CD4-positive, alpha-beta T cell treated with Interleukin-21 for 1 hour (primary cell): ENCODE measurements around the gene HNRNPLL.

Experiments
- DNase-seq: peaks from one replicate; pipeline ENCODE4 v3.0.0-alpha.2; 2020

Gene HNRNPLL

GRCh38 chr2:38591152-38591551 lies 11.6 kb downstream of the HNRNPLL start:
- no peak for DNase-seq

DNA sequence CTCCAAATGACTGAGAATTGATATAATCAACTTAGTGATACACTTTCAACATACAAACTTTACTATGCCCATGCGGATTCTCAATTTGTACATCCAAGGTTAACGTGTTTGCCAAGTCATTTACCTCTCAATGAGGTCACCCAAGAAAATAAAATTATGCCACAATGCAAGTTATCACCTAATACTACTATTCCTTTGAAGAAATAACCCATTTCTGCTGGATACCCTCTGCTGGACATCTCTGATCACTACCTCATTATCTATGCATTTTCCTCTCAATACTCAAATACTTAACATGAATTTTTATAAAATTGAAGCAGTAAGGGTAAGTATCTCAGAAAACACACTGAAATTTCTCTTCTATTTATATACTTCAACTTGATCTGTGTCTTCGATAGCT lies 12.7 kb downstream of the HNRNPLL start:
- DNase-seq = peak; percentile 49

DNA sequence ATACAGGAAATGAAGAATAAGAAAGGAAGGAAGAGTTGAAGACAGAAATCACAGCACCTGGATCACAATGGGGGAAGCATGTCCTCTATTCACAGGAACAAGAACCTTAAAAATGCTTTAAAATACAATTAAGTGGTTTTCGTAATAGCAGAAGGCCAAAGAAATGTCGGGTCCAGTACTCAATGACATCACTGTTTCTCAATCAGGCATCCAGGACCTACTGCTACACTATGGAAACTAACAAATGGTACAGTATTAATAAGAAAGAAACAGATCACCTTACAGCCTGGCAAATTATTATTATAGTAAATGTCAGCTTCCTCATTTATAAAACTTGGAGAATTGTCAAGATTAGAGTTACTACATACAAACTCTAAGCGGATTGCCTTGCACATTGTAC lies 15.8 kb downstream of the HNRNPLL start:
- DNase-seq = no peak

DNA sequence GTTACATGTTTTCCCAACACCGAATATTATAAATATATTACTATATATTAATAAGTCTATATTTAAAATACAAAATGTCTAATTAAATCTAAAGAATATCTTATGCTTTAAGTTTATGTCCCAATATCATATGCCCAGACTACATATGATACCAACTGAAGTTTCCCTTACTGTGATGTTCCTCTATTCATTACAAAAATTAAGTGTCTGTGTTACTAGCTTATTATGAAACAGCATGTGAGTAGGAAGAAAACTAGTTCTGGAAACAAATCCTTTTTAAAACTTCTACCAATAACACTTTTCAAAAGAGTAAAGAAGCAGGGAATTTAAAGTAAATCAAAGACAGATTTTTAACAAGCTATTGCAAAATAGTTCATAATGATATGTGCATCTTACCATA lies 17.8 kb downstream of the HNRNPLL start:
- no peak for DNase-seq

DNA sequence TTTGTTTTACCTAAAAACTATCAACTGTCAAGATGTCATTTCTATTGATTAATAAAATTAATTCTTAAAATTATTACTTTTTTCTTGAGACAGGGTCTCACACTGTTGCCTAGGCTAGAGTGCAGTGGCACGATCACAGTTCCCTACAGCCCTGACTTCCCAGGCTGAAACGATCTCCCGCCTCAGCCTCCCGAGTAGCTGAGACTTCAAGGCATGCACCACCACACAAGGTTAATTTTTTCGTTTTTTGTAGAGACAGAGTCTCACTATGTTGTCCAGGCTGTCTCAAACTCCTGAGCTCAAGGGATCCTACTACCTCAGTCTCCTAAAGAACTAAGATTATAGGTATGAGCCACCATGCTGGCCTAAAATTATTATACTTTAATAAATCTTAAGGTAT lies 18.7 kb downstream of the HNRNPLL start:
- no peak for DNase-seq

DNA sequence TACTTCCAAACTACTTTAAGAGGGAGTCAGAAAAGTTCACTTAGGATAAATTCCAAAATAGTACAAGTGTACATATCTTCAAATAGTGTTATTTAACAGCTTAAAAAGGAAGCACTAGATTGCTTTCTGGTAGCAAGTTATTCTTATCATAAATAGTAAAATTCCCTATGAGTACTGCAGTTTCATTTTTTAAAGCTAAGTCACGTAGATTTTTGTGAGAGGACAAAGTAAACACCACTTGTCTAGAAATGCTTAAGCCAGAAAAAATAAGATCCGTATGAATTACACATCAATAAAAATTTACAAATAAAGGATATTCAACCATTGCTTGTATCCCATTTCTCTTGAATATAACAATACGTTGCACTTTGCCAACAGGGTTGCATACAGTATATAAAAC lies 19.2 kb downstream of the HNRNPLL start:
- DNase-seq = no peak

- peak; percentile 85 for DNase-seq
Measured at GRCh38 chr2:38581193-38582147, 21.3 kb downstream of the HNRNPLL start.

DNA sequence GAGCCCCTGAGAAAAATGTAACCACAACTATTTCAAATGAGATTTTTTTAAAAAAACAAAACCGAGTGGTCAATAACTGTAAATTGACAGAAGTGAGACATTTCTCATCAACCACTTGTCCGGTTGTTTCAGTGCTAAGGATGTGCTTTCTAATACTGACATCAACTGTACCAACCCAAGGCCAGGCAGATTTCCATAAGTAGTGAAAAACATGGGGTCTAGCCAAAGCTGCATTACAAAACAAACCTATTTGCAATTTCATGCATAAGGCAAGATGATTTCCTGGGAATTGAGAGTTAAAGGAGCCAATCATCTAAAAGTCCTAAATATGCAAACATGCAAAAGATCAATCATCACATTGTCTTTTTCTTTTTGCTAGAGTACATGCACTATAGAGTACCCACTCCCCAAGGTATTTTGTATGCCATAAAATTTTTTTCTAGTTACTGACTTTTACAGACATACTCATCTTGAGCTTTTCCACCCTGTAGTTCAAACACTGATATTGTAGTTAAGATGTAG lies 22.6 kb downstream of the HNRNPLL start:
- DNase-seq = no peak

GRCh38 chr2:38578832-38579231 lies 23.9 kb downstream of the HNRNPLL start:
- no peak for DNase-seq

DNA sequence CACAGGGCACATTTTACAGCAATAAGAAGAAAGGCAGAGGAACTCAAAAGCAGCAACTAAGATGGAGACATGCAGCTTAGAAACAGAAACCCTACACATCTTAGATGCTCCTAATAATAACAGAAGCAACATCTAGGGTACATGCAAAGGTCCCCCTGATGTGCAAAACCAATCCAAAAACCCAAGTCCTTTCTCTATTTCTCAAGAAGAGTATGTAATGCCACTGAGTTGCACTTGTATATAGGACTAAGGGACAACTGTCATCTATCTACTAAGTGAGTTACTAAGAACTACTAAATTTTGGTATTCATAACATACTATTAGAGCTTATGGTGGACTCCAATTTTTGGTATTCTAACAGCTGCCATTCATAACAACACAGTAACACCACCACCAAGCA lies 28.4 kb downstream of the HNRNPLL start:
- no peak for DNase-seq

DNA sequence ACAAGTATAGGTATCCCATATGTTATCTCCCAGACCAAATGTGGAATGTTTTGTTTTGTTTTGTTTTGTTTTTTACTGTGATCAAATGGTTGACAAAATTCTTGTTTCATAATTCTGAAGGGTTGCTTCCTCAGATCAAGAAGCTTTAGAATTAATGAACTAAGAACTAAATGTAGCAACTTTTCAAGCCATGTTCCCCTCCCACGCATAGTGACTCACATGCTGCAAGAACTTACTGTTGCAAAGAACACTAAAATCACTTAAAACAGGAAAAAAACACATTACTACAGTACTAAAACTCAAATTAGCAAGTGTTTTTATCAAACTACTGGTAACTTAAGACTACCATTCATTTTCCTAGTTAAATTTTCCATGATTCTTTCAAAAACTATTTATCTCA lies 30.6 kb downstream of the HNRNPLL start:
- DNase-seq = no peak

DNA sequence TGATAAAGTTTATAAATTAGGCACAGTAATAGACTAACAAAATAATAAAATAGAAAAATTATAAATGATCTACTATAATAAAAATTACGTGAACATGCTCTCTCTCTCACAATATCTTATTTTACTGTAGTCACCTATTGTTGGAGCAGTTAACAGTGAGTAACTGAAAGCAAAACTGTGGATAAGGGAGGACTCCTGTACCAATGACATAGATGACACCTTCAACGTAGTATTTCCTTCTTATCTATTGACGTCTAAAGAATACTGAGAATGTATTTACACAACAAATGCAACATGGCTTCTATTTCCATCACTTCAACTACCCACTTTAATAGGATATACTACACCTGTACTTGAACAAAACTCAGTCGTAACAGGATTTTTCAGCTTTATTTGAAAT lies 31.5 kb downstream of the HNRNPLL start:
- DNase-seq = no peak

GRCh38 chr2:38568724-38569436 lies 33.8 kb downstream of the HNRNPLL start:
- no peak for DNase-seq

DNA sequence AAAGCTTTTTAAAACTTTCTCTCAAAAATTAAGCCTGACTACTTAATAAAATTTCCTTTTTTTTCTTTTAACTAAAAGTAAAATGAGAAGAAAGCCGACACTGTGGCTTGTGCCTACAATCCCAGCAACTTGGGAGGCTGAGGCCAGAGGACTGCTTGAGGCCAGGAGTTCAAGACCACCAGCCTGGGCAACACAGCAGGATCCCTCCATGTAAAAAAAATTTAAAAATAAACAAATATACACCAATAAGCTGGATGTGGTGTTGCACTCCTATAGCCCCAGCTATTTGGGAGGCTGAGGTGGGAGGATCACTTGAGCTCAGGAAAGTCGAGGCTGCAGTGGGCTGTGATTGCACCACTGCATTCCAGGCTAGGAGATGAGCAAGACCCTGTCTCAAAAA lies 37.4 kb downstream of the HNRNPLL start:
- DNase-seq = no peak

- DNase-seq = no peak
Measured at GRCh38 chr2:38561691-38562090, 41.0 kb downstream of the HNRNPLL start.

GRCh38 chr2:38560092-38560491 lies 42.6 kb downstream of the HNRNPLL start:
- no peak for DNase-seq

GRCh38 chr2:38557981-38558380 lies 44.7 kb downstream of the HNRNPLL start:
- no peak for DNase-seq

DNA sequence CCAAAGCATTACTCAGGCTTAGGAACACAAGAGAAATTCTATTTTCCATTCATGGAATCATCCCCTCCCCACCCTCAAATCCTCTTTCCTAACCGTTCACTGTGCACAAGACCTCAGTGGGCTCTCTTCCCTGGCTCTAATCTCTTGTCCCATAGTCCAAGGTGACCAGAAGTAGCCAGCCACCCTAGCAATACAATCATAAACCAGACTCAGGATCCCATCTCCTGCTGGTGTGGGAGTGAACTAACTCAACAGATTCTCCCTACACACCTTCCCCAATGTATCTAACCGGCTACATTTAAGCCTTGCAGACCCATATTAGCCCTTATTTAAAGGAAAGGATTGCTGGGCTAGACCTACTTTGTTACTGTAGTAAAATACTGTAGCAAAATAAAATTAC lies 45.5 kb downstream of the HNRNPLL start:
- no peak for DNase-seq

DNA sequence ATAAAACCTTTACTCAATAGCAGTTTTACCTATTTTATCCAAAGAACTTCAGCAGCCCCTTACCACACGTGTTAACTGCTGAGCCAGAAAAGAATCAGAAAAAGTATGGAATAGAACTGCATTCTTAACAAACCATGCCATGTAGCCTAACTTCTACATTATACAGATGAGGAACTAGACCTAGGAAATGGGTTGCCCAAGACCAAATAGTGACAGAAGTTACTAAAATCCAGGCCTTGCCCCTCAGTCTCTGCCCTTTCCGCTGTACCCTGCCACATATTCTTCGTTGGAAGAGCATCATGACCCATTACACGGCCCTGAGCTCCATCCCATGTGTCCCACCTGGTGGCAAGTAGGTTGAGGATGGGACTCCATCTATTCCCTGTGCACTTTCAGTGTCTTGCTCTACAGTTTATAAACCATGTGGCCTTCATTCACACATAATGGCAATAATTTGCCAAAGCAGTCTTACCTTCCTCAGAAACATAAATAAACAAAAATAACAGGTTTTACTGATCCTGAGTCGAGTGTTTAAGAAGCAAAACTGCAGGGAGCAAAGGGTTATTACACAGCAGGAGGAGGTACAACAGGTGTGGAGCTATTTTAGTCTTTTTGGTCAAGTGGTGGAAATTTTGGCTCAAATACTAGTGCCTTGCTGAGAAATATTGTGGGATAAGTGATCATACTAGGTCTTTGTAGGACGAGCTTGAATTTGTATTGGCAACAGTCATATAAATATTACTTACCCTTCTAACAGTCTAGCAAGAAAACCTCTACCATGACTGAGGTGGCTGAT lies 46.5 kb downstream of the HNRNPLL start:
- no peak for DNase-seq

DNA sequence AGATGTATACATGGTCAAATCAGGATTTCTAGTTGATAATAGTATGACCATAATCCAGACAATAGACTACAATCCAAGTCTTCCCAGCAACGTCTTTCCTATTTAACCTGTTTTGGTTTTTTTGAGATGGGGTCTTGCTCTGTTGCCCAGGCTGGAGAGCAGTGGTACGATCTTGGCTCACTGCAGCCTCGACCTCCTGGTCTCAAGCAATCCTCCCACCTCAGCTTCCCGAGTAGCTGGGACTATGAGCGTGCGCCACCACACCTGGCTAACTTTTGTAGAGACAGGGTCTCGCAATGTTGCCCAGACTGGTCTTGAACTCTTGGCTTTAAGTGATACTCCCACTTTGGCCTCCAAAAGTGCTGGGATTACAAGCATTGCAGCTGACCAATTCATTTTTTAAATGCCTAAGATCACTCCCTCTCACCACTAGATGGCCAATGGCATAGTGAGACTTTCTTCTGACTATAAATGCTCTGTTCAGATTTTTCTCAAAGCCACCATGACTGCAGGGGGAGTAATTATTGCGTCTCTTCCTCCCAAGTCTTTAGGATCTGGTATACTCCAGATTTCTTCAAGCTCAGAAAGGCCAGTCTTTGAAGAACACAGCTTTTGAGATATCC lies 47.6 kb downstream of the HNRNPLL start:
- peak; percentile 10 for DNase-seq

DNA sequence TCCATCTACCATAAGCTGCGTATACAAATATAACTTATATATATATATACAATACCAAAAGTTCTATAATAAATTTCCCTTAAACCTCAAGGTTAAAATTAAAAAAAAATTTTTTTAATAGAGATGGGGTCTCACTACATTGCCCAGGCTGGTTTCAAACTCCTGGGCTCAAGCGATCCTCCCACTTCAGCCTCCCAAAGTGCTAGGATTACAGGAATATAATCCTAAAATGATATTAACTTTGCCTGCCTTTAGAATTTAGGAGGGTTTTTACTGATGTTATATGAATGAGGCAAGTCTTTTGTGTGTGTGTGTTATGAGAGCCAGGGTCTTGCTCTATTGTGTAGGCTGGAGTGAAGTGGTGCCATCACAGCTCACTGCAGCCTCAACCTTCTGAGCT lies 49.2 kb downstream of the HNRNPLL start:
- no peak for DNase-seq

DNA sequence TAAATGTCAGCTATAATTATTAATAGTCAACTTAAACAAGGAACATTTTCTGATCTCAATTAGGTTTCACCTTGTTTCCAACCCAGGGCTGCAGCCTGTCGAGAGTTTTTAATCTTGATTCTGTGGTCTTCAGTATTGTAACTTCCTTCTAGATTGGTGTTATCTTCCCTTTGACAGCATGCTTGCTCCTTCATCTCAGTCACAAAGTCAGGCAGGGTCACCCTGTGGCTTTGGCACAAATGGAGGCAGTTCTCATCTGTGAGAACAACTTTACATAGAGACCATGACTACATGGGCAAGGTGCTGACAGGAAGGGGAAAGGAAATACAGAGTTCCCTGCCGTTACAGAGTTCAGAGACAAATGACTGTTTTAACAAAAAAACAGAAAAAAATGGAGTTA lies 50.5 kb downstream of the HNRNPLL start:
- no peak for DNase-seq

- DNase-seq = no peak
Measured at GRCh38 chr2:38551746-38552145, 51.0 kb downstream of the HNRNPLL start.
